ENCODE data around the gene CCRL2. TPM values are rescaled to one million over a fixed set of nuclear protein-coding genes. Genes with fewer than 3 reads are reported as not detected.
"Not testable (repeated sequence)": the region's sequence is repeated elsewhere in the genome, so short reads cannot be mapped to it uniquely, and the experiment has no call there.

Gene CCRL2
- total RNA-seq, 1 donor from 2014 or later, result not detected

GRCh38 chr3:46380471-46381221 is 26.4 kb upstream of the CCRL2 start:
- Mint-ChIP-seq H3K27ac (ENCODE audit: unreplicated experiment) (no peak overlapping the region), H3K9me3 (ENCODE audit: low read depth) (no peaks in the 10 kb centered on the region), H3K4me1 (ENCODE audit: low read depth) (peaks cover 8% of the 10 kb centered on the region), H3K4me3 (ENCODE audit: unreplicated experiment) (no peak overlapping the region), H3K36me3 (ENCODE audit: low read depth) (no peaks in the 10 kb centered on the region), H3K27me3 (ENCODE audit: low read depth) (peaks cover 34% of the 10 kb centered on the region)
- no peak for DNase-seq (ENCODE audit: low spot score)
- no peak for TF ChIP-seq CTCF (IDR thresholded peaks at IDR 0.05)

GRCh38 chr3:46381625-46382024 is 25.4 kb upstream of the CCRL2 start:
- no peaks in the 10 kb centered on the region for H3K36me3 Mint-ChIP-seq (ENCODE audit: low read depth)
- H3K4me1 Mint-ChIP-seq (ENCODE audit: low read depth), result peaks cover 11% of the 10 kb centered on the region
- H3K27me3 Mint-ChIP-seq (ENCODE audit: low read depth), result peaks cover 29% of the 10 kb centered on the region
- H3K4me3 Mint-ChIP-seq (ENCODE audit: unreplicated experiment), result no peak overlapping the region
- no peak for DNase-seq (ENCODE audit: low spot score)
- H3K9me3 Mint-ChIP-seq (ENCODE audit: low read depth), result no peaks in the 10 kb centered on the region
- no peak overlapping the region for H3K27ac Mint-ChIP-seq (ENCODE audit: unreplicated experiment)
- no peak for TF ChIP-seq CTCF (IDR thresholded peaks at IDR 0.05)

GRCh38 chr3:46383211-46383950 is 23.7 kb upstream of the CCRL2 start:
- Mint-ChIP-seq H3K36me3 (ENCODE audit: low read depth) (no peaks in the 10 kb centered on the region), H3K9me3 (ENCODE audit: low read depth) (no peaks in the 10 kb centered on the region)

GRCh38 chr3:46383951-46384330 is 23.1 kb upstream of the CCRL2 start:
- no peaks in the 10 kb centered on the region for H3K36me3 Mint-ChIP-seq (ENCODE audit: low read depth)
- H3K4me3 Mint-ChIP-seq (ENCODE audit: unreplicated experiment), result no peak overlapping the region
- TF ChIP-seq CTCF (IDR thresholded peaks at IDR 0.05), result no peak
- H3K9me3 Mint-ChIP-seq (ENCODE audit: low read depth), result no peaks in the 10 kb centered on the region
- H3K27me3 Mint-ChIP-seq (ENCODE audit: low read depth), result peaks cover 17% of the 10 kb centered on the region
- peaks cover 11% of the 10 kb centered on the region for H3K4me1 Mint-ChIP-seq (ENCODE audit: low read depth)
- H3K27ac Mint-ChIP-seq (ENCODE audit: unreplicated experiment), result no peak overlapping the region
- DNase-seq (ENCODE audit: low spot score), result no peak

More at GRCh38 chr3:46383211-46383950, 23.7 kb upstream of the CCRL2 start:
- TF ChIP-seq CTCF (IDR thresholded peaks at IDR 0.05), result no peak
- H3K27ac Mint-ChIP-seq (ENCODE audit: unreplicated experiment), result no peak overlapping the region
- H3K4me3 Mint-ChIP-seq (ENCODE audit: unreplicated experiment), result no peak overlapping the region
- DNase-seq (ENCODE audit: low spot score), result no peak
- H3K27me3 Mint-ChIP-seq (ENCODE audit: low read depth), result peaks cover 19% of the 10 kb centered on the region
- H3K4me1 Mint-ChIP-seq (ENCODE audit: low read depth), result peaks cover 11% of the 10 kb centered on the region

- TF ChIP-seq CTCF (IDR thresholded peaks at IDR 0.05), result no peak
- H3K9me3 Mint-ChIP-seq (ENCODE audit: low read depth), result no peaks in the 10 kb centered on the region
- peaks cover 5% of the 10 kb centered on the region for H3K4me1 Mint-ChIP-seq (ENCODE audit: low read depth)
- no peak overlapping the region for H3K4me3 Mint-ChIP-seq (ENCODE audit: unreplicated experiment)
- no peak overlapping the region for H3K27ac Mint-ChIP-seq (ENCODE audit: unreplicated experiment)
- no peaks in the 10 kb centered on the region for H3K36me3 Mint-ChIP-seq (ENCODE audit: low read depth)
- H3K27me3 Mint-ChIP-seq (ENCODE audit: low read depth), result peaks cover 17% of the 10 kb centered on the region
- DNase-seq (ENCODE audit: low spot score), result no peak
These were observed 20.9 kb upstream of the CCRL2 start for GRCh38 chr3:46386205-46386604.

- not testable (repeated sequence) for DNase-seq (ENCODE audit: low spot score); H3K27ac Mint-ChIP-seq (ENCODE audit: unreplicated experiment); H3K9me3 Mint-ChIP-seq (ENCODE audit: low read depth); H3K36me3 Mint-ChIP-seq (ENCODE audit: low read depth); H3K4me3 Mint-ChIP-seq (ENCODE audit: unreplicated experiment); H3K4me1 Mint-ChIP-seq (ENCODE audit: low read depth)
- H3K27me3 Mint-ChIP-seq (ENCODE audit: low read depth), result peaks cover 14% of the 10 kb centered on the region
These were observed 18.2 kb upstream of the CCRL2 start for GRCh38 chr3:46388847-46389246.
